Muscle of leg (tissue), 11 donors: ENCODE data around the gene LTBP1. TPM values are rescaled to one million over a fixed set of nuclear protein-coding genes. Genes with fewer than 3 reads are reported as not detected.
"Not testable (repeated sequence)": the region's sequence is repeated elsewhere in the genome, so short reads cannot be mapped to it uniquely, and the experiment has no call there.

Experiments used
- DNase-seq: peaks from one replicate; pipeline ENCODE4 v3.0.0; 2013
- H3K27ac ChIP-seq: one replicate; pipeline ENCODE4 v1.5.1; 2013; ENCODE audit warnings: mild to moderate bottlenecking, low read length, control low read depth
- H3K27me3 ChIP-seq: one replicate; pipeline ENCODE4 v1.6.1; 2013; ENCODE audit warnings: low read length; ENCODE audit not compliant: control insufficient read depth, insufficient read depth
- H3K36me3 ChIP-seq: one replicate; pipeline ENCODE4 v1.6.1; 2013; ENCODE audit warnings: low read length; ENCODE audit not compliant: control insufficient read depth, insufficient read depth
- H3K4me1 ChIP-seq: one replicate; pipeline ENCODE4 v1.6.1; 2013; ENCODE audit warnings: low read length; ENCODE audit not compliant: control insufficient read depth, insufficient read depth
- H3K4me3 ChIP-seq: one replicate; pipeline ENCODE4 v1.5.1; 2013; ENCODE audit warnings: low read length, control low read depth
- H3K9me3 ChIP-seq: replicated peaks from 2 replicates; pipeline ENCODE4 v1.6.1; 2013; ENCODE audit warnings: low read depth, low read length; ENCODE audit not compliant: control insufficient read depth
- WGBS: methylation state at CpG from one replicate; pipeline ENCODE4 v1.1.5; 2013; ENCODE audit warnings: missing lambda C conversion rate; ENCODE audit not compliant: insufficient coverage; 5-methylcytosine and 5-hydroxymethylcytosine counted together
- polyA plus RNA-seq, 8 donors: library from polyadenylated mRNA; unstranded; fragments of 120-200 nt; gene quantifications; one replicate each; pipeline versions ENCODE4 v1.2.1 to v1.2.3, GENCODE V29; 2013; ENCODE audit warnings: inconsistent platforms in 1 of 8, low replicate concordance in 1 of 8; ENCODE audit not compliant: insufficient read length in 8 of 8, insufficient read depth in 1 of 8
- total RNA-seq: library from RNA; stranded (reverse); fragments of 120-200 nt; gene quantifications from one replicate; pipeline ENCODE4 v1.2.4, GENCODE V29; 2013

The LTBP1 gene
- total and polyA plus RNA-seq, 9 donors, result 37.5 to 87.3 (median 57.9) TPM

DNA sequence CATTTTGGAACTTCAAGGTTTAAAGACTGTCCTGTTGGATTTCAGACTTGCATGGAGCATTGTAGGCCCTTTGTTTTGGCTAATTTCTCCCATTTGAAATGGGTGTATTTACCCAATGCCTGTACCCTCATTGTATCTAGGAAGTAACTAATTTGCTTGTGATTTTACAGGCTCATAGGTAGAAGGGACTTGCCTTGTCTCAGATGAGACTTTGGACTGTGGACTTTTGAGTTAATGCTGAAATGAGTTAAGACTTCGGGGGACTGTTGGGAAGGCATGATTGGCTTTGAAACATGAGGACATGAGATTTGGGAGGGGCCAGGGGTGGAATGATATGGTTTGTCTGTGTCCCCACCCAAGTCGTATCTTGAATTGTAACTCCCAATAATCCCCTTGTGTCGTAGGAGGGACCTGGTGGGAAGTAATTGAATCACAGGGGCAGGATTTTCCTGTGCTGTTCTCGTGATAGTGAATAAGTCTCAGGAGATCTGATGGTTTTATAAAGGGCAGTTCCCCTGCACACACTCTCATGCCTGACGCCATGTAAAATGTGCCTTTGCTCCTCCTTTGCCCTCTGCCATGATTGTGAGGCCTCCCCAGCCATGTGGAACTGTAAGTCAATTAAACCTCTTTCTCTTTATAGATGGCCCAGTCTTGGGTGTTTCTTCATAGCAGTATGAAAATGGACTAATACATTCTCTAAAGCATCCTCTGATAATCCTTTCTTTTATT, 36.6 kb downstream of the LTBP1 start:
- H3K27me3 ChIP-seq, H3K4me3 ChIP-seq, DNase-seq, H3K27ac ChIP-seq, H3K9me3 ChIP-seq, H3K36me3 ChIP-seq, H3K4me1 ChIP-seq: not testable (repeated sequence)
- no CpG with 5 or more reads among the region's 5 CpGs for WGBS

DNA sequence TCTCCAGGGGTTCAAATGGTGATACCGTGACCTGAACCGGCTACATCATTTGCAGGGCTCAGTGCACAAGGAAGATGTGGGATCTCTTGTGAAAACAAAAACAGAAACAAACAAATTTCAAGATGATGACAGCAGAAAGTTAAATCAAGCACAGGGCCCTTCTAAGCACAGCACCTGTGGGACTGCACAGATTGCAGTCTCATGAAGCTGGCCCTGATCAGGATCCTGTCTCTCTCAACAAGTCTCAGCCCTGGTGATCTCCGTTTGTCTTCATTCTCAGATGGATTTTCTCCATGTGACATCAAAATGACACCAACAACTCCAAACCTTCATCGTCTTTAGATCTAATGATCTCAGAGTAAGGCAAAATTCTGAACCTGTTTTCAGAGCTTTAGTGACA, 39.7 kb downstream of the LTBP1 start:
- WGBS, result 83% methylated on average over 4 of the region's 4 CpGs
- Histone ChIP-seq H3K4me1 (no peaks in the 10 kb centered on the region), H3K27me3 (no peaks in the 10 kb centered on the region), H3K9me3 (no peaks in the 10 kb centered on the region), H3K27ac (no peak overlapping the region), H3K36me3 (no peaks in the 10 kb centered on the region), H3K4me3 (no peak overlapping the region)
- DNase-seq, result no peak

DNA sequence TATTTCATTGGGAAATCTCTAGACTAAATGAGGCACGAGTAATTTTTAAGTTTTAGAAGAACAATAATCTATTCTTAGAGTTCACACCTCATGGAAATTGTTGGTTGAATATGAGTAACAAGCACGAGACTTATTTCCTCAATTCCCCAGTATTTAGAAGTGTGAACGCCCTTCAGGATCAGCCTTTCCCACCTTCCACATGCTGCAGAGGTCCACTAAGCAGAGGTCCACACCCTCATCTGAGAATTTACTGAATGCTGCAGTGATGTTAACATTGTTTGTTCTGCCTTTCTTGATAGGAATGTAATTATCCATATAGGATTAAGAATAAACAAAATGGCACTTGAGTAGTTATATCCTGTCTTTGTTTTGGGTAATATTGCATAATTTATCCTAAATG, 41.8 kb downstream of the LTBP1 start:
- H3K9me3 ChIP-seq, result no peaks in the 10 kb centered on the region
- H3K36me3 ChIP-seq, result no peaks in the 10 kb centered on the region
- no peak overlapping the region for H3K27ac ChIP-seq
- WGBS, result no CpG with 5 or more reads among the region's 3 CpGs
- peaks cover 4% of the 10 kb centered on the region for H3K4me1 ChIP-seq
- no peaks in the 10 kb centered on the region for H3K27me3 ChIP-seq
- DNase-seq, result no peak
- no peak overlapping the region for H3K4me3 ChIP-seq

DNA sequence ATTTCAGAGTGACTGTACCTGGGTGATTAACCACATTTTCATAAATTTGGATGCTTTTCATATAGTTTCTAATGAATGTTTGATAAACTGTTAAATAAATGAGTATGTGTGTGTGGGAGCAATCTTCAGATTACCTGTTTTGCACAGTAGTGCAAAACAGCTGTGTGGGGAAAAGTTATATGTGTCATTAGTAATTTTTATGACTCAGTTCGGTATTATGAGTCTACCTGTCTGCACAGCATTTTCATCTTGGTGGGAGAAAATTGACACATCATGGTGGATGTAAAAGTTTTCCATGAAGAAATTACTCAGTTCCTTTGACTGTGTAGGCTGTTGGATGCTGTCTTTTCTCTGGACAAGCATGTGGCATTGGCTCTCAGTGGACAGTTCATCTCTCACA, 43.8 kb downstream of the LTBP1 start:
- no peaks in the 10 kb centered on the region for H3K27me3 ChIP-seq
- H3K27ac ChIP-seq, result no peak overlapping the region
- H3K9me3 ChIP-seq, result no peaks in the 10 kb centered on the region
- no peak for DNase-seq
- 0% methylated on average over 1 of the region's 1 CpG for WGBS
- H3K4me3 ChIP-seq, result no peak overlapping the region
- H3K36me3 ChIP-seq, result no peaks in the 10 kb centered on the region
- H3K4me1 ChIP-seq, result peaks cover 4% of the 10 kb centered on the region

DNA sequence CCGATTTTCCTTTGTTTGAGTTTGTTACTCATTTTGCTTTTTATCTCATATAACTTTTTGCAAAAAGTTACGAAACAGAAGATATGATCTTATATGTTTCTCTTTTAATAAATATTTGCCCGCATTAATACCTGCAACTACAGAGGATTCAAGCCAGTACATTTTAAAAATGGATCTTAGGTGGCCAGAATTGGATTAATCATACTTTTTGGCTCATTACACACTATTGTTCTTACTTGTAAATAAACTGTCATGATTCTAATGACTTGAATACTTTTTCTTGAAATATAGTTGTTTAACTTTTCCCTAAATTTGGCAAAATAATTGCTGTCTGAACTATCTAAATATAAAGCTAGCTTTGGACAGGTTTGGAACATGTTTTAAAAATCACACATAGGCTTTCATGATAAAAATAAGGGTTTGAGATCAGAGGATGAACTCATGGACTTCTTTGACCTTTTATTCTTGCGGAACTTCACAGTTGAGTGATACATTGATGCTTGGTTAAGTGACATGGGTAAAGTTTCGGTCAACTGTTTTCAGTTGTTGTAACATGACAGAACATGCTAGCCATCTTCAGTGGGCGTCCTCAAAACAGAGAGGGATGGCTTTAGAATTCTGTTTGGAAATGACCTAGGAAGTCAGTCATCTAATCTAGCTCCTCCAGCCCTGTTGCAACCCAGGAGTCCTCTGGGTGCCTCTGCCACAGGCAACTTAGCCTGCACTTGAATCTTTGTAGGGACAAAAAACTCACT, 44.5 kb downstream of the LTBP1 start:
- no peak for DNase-seq
- Histone ChIP-seq H3K27ac (no peak overlapping the region), H3K4me3 (no peak overlapping the region), H3K27me3 (no peaks in the 10 kb centered on the region), H3K36me3 (no peaks in the 10 kb centered on the region), H3K9me3 (no peaks in the 10 kb centered on the region), H3K4me1 (peaks cover 4% of the 10 kb centered on the region)
- 92% methylated on average over 2 of the region's 6 CpGs for WGBS

DNA sequence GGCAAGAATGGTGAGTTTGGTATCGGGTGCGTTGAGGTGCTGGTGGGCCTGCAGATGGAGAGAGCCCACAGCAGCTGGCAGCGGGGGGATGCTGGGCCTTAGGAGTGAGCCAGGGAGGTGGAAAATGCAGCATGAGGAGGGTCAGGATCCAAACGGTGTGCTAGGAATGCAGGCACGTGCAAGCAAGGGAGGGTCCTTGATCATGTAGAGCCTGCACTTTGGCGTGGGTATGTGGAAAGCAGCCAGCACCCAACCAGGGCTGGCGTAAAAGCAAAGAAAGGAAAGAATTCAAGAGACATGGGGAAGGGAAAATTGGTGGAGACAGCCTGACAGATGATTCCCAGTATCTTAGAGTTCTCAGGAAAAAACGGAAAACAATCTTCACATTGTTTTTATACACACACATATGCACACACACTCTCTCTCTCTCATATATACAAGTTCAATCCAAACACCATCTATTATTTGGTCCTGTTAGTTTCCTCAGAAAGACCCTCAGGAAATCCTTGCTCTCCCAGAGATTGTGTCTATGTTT, 46.3 kb downstream of the LTBP1 start:
- no peaks in the 10 kb centered on the region for H3K36me3 ChIP-seq
- no peaks in the 10 kb centered on the region for H3K9me3 ChIP-seq
- no peak overlapping the region for H3K4me3 ChIP-seq
- no peaks in the 10 kb centered on the region for H3K27me3 ChIP-seq
- DNase-seq, result no peak
- peaks cover 4% of the 10 kb centered on the region for H3K4me1 ChIP-seq
- peak overlapping the region; percentile 38 for H3K27ac ChIP-seq
- WGBS, result 54% methylated on average over 5 of the region's 8 CpGs

DNA sequence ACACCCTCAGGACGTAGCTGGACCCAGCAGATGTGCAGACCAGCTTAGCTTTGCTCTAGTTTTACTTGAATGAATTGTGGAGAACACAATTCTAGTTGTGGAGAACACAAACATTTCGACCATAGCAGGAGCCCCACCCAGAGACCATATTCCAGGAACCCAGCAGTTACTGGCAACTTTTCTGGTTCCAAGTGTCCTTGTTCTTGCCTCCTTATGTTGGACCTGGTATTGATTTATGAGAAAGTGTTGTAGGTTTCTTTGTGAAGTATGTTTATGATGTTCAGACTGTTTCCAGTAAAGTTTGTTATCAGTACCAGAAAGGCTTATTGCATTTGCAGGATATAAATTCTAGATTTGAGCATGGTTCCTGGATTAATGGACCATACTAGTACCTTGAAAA, 51.0 kb downstream of the LTBP1 start:
- Histone ChIP-seq H3K27ac (no peak overlapping the region), H3K4me1 (peaks cover 4% of the 10 kb centered on the region), H3K4me3 (no peak overlapping the region), H3K36me3 (no peaks in the 10 kb centered on the region), H3K9me3 (no peaks in the 10 kb centered on the region), H3K27me3 (no peaks in the 10 kb centered on the region)
- no peak for DNase-seq
- no CpG with 5 or more reads among the region's 2 CpGs for WGBS

DNA sequence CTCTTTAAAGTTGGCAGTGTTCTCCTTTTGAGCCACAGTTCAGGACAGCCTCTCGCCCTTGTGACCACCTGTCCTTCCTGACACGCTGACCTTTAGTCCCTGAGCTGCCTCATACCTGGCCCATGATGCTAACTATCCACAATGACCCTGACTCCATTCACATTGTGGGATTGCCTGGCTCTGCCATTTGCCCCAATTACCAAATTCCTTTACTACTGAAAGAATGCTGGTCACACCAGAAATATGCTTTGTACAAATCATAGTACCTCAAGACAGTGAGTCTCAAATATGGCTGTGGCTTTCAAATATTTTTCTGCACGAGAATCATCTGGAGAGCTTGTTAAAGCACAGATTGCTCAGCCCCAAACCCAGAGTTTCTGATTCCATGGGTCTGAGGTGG, 54.2 kb downstream of the LTBP1 start:
- H3K4me3 ChIP-seq, result no peak overlapping the region

DNA sequence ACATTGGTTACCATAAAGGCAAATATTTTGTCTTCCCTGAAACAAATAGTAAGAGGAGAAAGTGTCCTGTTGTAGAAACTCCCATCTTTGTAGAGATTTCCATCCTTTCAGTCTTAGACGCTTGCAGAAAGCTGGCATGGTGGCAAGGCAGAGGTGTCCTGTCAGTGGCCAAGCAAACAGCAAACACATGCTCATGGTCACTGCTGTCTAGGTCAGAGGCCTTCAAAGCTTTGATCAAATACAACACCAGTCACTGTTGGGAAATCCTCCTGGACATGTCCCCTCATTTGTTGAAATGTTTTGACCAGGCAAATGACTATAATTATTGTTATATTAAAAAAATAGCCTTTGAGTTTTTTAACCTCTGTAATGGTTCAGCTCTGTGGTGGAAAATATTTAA, 55.1 kb downstream of the LTBP1 start:
- no peak for DNase-seq
- Histone ChIP-seq H3K27me3 (no peaks in the 10 kb centered on the region), H3K9me3 (no peaks in the 10 kb centered on the region), H3K4me1 (peaks cover 1% of the 10 kb centered on the region), H3K36me3 (no peaks in the 10 kb centered on the region), H3K4me3 (no peak overlapping the region), H3K27ac (no peak overlapping the region)
- WGBS, result no CpG with 5 or more reads among the region's 1 CpG

More for the DNA sequence above, 54.2 kb downstream of the LTBP1 start:
- Histone ChIP-seq H3K27me3 (no peaks in the 10 kb centered on the region), H3K36me3 (no peaks in the 10 kb centered on the region), H3K9me3 (no peaks in the 10 kb centered on the region), H3K27ac (no peak overlapping the region), H3K4me1 (no peaks in the 10 kb centered on the region)
- WGBS, result 100% methylated on average over 2 of the region's 3 CpGs
- no peak for DNase-seq

DNA sequence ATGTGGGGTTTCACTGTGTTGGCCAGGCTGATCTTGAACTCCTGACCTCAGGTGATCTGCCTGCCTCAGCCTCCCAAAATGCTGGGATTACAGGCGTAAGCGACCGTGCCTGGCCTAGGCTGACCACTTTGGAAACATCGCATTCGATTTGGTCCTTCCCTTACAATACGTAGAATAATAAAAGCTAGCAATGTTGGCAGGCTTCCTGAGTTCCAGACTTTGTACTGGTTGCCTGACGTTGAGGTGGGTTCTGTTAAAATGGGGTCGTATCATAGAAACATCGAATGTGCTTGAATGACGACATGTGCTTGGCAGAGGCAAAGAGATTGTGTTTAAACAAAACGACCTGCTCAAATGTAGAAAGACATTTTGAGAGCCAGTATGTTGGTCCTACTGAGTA, 56.1 kb downstream of the LTBP1 start:
- H3K36me3 ChIP-seq, result no peaks in the 10 kb centered on the region
- no peak for DNase-seq
- H3K9me3 ChIP-seq, result no peaks in the 10 kb centered on the region
- H3K4me3 ChIP-seq, result no peak overlapping the region
- no peak overlapping the region for H3K27ac ChIP-seq
- H3K4me1 ChIP-seq, result peaks cover 4% of the 10 kb centered on the region
- 71% methylated on average over 8 of the region's 11 CpGs for WGBS
- no peaks in the 10 kb centered on the region for H3K27me3 ChIP-seq
